HG03575 (cell line): ENCODE data around the gene CCDC3.
"Not testable (repeated sequence)": the region's sequence is repeated elsewhere in the genome, so short reads cannot be mapped to it uniquely, and the experiment has no call there.

Source experiments
- ATAC-seq: cut with Tn5 transposase; IDR thresholded peaks from one replicate; pipeline ENCODE4 v1.9.1; 2021; ENCODE audit not compliant: unreplicated experiment, insufficient number of reproducible peaks, low FRiP score; ENCODE audit errors: extremely low read depth

The CCDC3 gene

DNA sequence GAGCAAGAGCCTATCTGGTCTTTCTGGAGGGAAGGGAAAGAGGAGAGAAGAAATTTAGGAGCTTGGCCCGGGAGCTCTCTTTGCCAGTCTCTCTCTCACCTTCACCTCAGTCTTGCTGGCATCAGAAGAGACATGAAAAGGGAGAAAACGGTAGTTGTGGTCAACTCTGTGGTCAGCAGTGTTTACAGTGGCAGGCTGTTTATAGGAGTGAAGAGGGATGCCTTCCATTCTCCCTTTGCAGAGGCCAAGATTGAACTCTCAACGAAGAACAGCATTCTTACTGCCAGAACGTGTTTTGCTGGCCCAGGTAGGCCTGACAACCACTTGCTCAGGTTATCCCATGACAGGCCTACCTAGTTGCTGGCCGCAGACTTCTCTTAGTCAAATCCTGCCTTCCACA lies 133.3 kb downstream of the CCDC3 start:
- no peak for ATAC-seq

DNA sequence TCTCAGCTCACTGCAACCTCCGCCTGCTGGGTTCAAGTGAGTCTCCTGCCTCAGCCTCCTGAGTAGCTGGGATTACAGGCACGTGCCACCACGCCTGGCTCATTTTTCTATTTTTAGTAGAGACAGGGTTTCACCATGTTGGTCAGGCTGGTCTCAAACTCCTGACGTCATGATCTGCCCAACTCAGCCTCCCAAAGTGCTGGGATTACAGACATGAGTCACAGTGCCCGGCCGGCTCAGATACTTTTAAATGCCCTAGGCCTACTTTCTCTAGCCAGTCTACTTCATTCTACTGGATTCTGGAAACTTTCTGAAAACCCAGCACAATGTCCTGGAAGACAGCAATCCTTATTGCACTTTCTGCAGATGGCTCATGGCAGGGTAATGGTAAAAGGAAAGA lies 136.0 kb downstream of the CCDC3 start:
- not testable (repeated sequence) for ATAC-seq

DNA sequence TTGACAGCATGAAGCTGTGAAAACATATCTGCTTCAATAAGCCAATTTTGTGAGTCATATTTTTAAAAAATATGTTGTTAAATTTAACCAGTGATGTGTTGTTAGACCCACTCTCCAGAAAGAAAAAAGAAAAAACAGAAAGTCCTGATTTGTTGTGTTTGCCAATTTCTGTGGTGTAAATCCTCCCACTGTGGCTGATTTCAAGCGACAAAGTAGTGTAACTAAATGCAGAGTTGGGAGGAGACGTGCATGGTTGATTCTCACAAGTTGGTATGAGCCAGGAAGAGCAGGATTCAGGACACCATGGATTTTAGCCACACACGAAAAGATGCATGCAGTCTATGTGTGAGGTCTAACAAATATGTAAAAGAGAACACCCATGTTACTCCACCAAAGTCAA lies 139.1 kb downstream of the CCDC3 start:
- no peak for ATAC-seq

DNA sequence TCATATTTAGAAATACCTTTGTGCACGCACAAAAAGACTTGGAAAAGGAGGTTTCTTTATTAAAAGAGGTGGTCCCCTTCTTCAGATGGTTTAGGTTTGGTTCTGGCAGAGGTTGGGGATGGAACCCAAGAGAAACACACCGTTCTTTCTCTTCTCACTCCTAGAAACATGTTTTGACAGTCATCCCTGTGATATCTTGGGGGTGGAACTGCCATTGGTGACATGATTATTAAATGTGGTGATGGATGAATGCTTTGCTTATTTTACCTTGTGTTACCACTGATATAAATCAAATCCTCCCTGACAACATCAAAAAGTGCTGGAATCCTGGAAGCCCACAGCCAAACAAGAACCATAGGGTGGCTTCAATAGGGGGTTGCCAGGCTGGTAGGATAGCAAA lies 146.5 kb downstream of the CCDC3 start:
- no peak for ATAC-seq

DNA sequence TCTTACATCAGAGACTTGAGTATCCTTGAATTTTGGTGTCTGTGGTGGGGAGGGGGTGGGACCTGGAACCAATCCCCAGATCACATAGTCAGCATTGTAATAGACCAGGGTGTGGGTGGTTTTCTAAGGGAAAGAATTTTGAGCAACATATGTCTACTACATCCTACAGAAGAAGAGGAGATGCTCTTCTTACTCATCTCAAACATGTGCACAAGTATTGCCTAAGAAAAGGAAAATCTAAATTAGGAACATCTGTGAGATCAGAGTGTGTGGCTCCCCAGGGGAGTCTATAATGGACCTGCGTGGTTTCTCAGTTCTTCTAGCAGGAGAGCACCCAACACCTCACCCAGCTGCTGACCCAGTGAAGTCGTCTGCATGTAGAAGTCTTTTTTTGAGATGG lies 148.8 kb downstream of the CCDC3 start:
- no peak for ATAC-seq

DNA sequence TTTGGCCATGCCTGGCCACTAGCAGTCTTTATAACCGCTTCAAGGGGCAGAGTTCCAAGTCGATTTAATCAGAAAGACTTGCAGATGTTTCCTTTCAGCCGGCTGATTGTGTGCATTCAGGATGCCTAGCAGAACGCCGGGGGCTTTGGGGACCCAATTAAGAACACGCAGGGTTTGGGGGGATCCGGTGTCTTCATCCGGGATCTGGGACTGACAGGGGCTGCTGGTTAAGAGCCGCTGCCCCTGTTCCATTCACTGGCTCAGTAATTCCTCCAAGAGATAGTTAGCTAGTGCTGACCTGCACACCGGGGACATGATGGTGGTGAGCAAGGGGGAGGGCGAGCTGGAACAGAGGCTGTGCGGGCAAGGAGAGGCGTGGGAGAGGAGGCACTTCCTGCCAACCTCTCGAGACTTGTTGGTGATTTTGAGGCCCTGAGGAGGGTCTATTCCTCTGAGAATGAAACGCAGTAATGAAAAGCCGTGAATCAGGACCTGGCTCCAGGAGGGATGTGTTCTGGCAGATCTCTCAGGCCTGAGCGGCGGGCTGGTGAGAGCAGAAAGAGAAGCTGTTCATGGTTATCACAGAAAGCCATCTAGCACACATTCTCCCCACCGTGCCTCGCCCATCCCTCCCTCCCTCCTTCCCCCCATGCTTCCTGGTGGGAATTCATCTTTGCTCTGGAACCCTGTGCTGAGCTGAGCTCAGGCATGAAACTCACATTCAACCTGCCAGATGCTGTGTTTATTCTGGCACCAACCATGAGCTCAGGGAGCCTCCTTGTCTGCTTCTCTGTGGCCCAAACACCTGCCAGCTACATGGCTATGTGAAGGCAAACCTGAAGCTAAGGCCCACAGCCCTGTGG lies 152.0 kb downstream of the CCDC3 start:
- no peak for ATAC-seq

DNA sequence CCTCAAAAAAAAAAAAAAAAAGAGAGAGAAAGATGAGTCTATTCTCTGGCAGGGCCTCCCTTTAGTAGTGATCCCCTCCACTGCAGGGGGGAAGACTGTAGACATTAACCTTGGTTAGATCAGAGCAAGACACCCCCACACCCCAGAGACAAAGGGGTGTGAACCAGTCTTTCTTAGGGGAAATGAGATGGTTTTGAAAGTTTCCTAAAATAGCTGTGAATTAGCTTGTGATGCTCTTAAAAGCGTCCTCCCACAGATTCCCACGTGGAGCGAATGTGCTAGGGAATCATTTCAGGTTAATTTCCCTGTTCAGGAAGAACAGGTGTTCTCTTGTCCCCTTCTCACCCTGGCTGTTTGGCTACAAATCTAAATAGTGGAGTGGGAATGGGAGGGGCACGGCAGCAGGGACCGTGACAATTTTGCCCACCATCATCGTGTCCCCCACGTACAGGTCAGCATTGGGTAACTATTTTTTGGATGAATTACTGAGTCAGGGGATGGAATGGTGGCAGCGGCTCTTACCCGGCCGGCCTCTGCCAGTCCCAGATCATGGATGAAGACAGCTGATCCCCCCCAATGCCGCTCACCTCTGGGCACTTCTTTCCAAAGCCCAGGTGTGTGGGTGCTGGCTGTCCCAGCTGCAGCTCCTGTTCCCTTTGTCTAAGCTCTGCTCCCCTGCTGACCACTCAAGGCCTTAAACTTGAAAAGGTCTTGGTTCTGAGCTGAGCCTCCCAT lies 152.9 kb downstream of the CCDC3 start:
- no peak for ATAC-seq

DNA sequence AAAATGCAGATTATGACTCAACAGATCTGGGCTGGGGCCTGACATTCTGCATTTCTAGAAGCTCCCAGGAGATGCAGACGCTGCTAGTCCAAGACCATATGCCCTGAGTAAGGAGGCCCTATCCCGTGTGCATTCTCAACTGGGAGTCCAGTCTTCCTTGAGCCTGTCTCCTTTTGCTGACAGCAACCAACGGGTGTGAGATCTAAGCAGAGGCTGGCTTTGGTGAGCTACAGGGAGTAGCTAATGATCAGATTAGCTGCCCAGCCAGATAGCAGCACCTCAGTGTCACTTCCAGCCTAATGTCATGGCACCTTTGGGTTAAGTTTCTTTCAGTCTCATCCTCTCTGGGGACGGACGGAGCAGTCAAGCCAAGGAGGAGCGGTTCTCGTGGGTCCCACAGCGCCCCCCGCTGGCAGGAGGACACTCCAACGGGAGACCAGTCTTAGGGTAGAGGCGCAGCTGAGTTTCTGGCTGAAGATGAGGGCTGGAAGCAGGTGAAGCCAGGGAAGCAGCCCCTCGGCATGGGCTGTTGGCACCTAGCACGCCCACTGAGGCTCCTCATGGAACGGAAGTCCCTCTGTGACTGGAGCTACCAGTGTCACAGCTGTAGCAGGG lies 154.0 kb downstream of the CCDC3 start:
- no peak for ATAC-seq

DNA sequence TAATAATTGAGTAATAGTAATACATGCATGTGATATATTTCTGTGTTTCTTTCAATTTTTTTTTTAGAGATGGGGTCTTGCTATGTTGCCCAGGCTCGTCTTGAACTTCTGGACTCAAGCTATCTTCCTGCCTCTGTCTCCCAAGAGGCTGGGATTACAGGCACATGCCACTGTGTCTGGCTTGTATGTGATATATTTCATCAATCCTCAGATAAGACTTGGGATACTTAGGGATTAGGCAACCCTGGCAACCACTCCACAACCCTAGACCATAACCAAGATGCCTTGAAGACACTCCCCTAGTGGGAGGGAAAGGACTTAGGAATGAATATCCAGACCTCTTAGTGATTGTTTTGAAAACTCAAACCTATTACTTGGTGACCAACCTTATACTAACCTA lies 154.8 kb downstream of the CCDC3 start:
- ATAC-seq, result no peak
